ENCODE measurements around the gene SPOCK2.

Gene SPOCK2

GRCh38 chr10:72069751-72070526, 18.4 kb downstream of the SPOCK2 start:
- H3K9ac ChIP-seq (ENCODE audit: low read length in 2 of 2): no peak overlapping the region
- no peak overlapping the region for H3K27ac ChIP-seq (ENCODE audit: low read length)
- H3K4me1 ChIP-seq (ENCODE audit: control insufficient read depth, insufficient read depth, low read length): peaks cover 8% of the 10 kb centered on the region
- H3K4me3 ChIP-seq (ENCODE audit: low read length in 2 of 2): no peak overlapping the region
- no peaks in the 10 kb centered on the region for H3K36me3 ChIP-seq (ENCODE audit: control insufficient read depth in 2 of 2, insufficient read depth in 2 of 2, low read length in 2 of 2)
- H3K9me3 ChIP-seq (ENCODE audit: control insufficient read depth in 2 of 2, low read length in 2 of 2): no peaks in the 10 kb centered on the region
- H3K27me3 ChIP-seq (ENCODE audit: control insufficient read depth in 1 of 2, insufficient read depth in 2 of 2, low read length in 2 of 2): no peaks in the 10 kb centered on the region

- no peaks in the 10 kb centered on the region for H3K9me3 ChIP-seq (ENCODE audit: control insufficient read depth in 2 of 2, low read length in 2 of 2)
- no peak overlapping the region for H3K27ac ChIP-seq (ENCODE audit: low read length)
- peaks cover 8% of the 10 kb centered on the region for H3K4me1 ChIP-seq (ENCODE audit: control insufficient read depth, insufficient read depth, low read length)
- no peak overlapping the region for H3K9ac ChIP-seq (ENCODE audit: low read length in 2 of 2)
- no peaks in the 10 kb centered on the region for H3K27me3 ChIP-seq (ENCODE audit: control insufficient read depth in 1 of 2, insufficient read depth in 2 of 2, low read length in 2 of 2)
- no peaks in the 10 kb centered on the region for H3K36me3 ChIP-seq (ENCODE audit: control insufficient read depth in 2 of 2, insufficient read depth in 2 of 2, low read length in 2 of 2)
- no peak overlapping the region for H3K4me3 ChIP-seq (ENCODE audit: low read length in 2 of 2)
These were observed 19.4 kb downstream of the SPOCK2 start for GRCh38 chr10:72068901-72069446.

- no peaks in the 10 kb centered on the region for H3K27me3 ChIP-seq (ENCODE audit: control insufficient read depth in 1 of 2, insufficient read depth in 2 of 2, low read length in 2 of 2)
These were observed 20.1 kb downstream of the SPOCK2 start for GRCh38 chr10:72068126-72068765.

GRCh38 chr10:72067463-72068125, 20.8 kb downstream of the SPOCK2 start:
- H3K9ac ChIP-seq (ENCODE audit: low read length in 2 of 2): no peak overlapping the region
- no peak overlapping the region for H3K27ac ChIP-seq (ENCODE audit: low read length)
- H3K27me3 ChIP-seq (ENCODE audit: control insufficient read depth in 1 of 2, insufficient read depth in 2 of 2, low read length in 2 of 2): no peaks in the 10 kb centered on the region
- H3K4me3 ChIP-seq (ENCODE audit: low read length in 2 of 2): no peak overlapping the region
- peaks cover 8% of the 10 kb centered on the region for H3K4me1 ChIP-seq (ENCODE audit: control insufficient read depth, insufficient read depth, low read length)
- H3K9me3 ChIP-seq (ENCODE audit: control insufficient read depth in 2 of 2, low read length in 2 of 2): no peaks in the 10 kb centered on the region
- no peaks in the 10 kb centered on the region for H3K36me3 ChIP-seq (ENCODE audit: control insufficient read depth in 2 of 2, insufficient read depth in 2 of 2, low read length in 2 of 2)

More at GRCh38 chr10:72068126-72068765, 20.1 kb downstream of the SPOCK2 start:
- Histone ChIP-seq H3K27ac (ENCODE audit: low read length) (no peak overlapping the region), H3K9ac (ENCODE audit: low read length in 2 of 2) (no peak overlapping the region), H3K4me1 (ENCODE audit: control insufficient read depth, insufficient read depth, low read length) (peaks cover 8% of the 10 kb centered on the region), H3K36me3 (ENCODE audit: control insufficient read depth in 2 of 2, insufficient read depth in 2 of 2, low read length in 2 of 2) (no peaks in the 10 kb centered on the region), H3K9me3 (ENCODE audit: control insufficient read depth in 2 of 2, low read length in 2 of 2) (no peaks in the 10 kb centered on the region), H3K4me3 (ENCODE audit: low read length in 2 of 2) (no peak overlapping the region)

GRCh38 chr10:72066318-72067284, 21.8 kb downstream of the SPOCK2 start:
- Histone ChIP-seq H3K4me3 (ENCODE audit: low read length in 2 of 2) (no peak overlapping the region), H3K36me3 (ENCODE audit: control insufficient read depth in 2 of 2, insufficient read depth in 2 of 2, low read length in 2 of 2) (no peaks in the 10 kb centered on the region), H3K4me1 (ENCODE audit: control insufficient read depth, insufficient read depth, low read length) (peaks cover 8% of the 10 kb centered on the region), H3K9me3 (ENCODE audit: control insufficient read depth in 2 of 2, low read length in 2 of 2) (no peaks in the 10 kb centered on the region), H3K27me3 (ENCODE audit: control insufficient read depth in 1 of 2, insufficient read depth in 2 of 2, low read length in 2 of 2) (no peaks in the 10 kb centered on the region), H3K9ac (ENCODE audit: low read length in 2 of 2) (no peak overlapping the region), H3K27ac (ENCODE audit: low read length) (no peak overlapping the region)

- Histone ChIP-seq H3K4me3 (ENCODE audit: low read length in 2 of 2) (no peak overlapping the region), H3K27me3 (ENCODE audit: control insufficient read depth in 1 of 2, insufficient read depth in 2 of 2, low read length in 2 of 2) (no peaks in the 10 kb centered on the region), H3K36me3 (ENCODE audit: control insufficient read depth in 2 of 2, insufficient read depth in 2 of 2, low read length in 2 of 2) (no peaks in the 10 kb centered on the region), H3K9ac (ENCODE audit: low read length in 2 of 2) (no peak overlapping the region), H3K27ac (ENCODE audit: low read length) (no peak overlapping the region), H3K4me1 (ENCODE audit: control insufficient read depth, insufficient read depth, low read length) (peaks cover 8% of the 10 kb centered on the region), H3K9me3 (ENCODE audit: control insufficient read depth in 2 of 2, low read length in 2 of 2) (no peaks in the 10 kb centered on the region)
These were observed 22.8 kb downstream of the SPOCK2 start for GRCh38 chr10:72065439-72066025.

GRCh38 chr10:72063703-72064391, 24.5 kb downstream of the SPOCK2 start:
- Histone ChIP-seq H3K4me3 (ENCODE audit: low read length in 2 of 2) (no peak overlapping the region), H3K4me1 (ENCODE audit: control insufficient read depth, insufficient read depth, low read length) (peaks cover 8% of the 10 kb centered on the region), H3K27ac (ENCODE audit: low read length) (no peak overlapping the region), H3K27me3 (ENCODE audit: control insufficient read depth in 1 of 2, insufficient read depth in 2 of 2, low read length in 2 of 2) (no peaks in the 10 kb centered on the region), H3K9ac (ENCODE audit: low read length in 2 of 2) (no peak overlapping the region), H3K9me3 (ENCODE audit: control insufficient read depth in 2 of 2, low read length in 2 of 2) (no peaks in the 10 kb centered on the region), H3K36me3 (ENCODE audit: control insufficient read depth in 2 of 2, insufficient read depth in 2 of 2, low read length in 2 of 2) (no peaks in the 10 kb centered on the region)

GRCh38 chr10:72062832-72063702, 25.3 kb downstream of the SPOCK2 start:
- Histone ChIP-seq H3K27ac (ENCODE audit: low read length) (no peak overlapping the region), H3K9me3 (ENCODE audit: control insufficient read depth in 2 of 2, low read length in 2 of 2) (no peaks in the 10 kb centered on the region), H3K27me3 (ENCODE audit: control insufficient read depth in 1 of 2, insufficient read depth in 2 of 2, low read length in 2 of 2) (no peaks in the 10 kb centered on the region), H3K36me3 (ENCODE audit: control insufficient read depth in 2 of 2, insufficient read depth in 2 of 2, low read length in 2 of 2) (no peaks in the 10 kb centered on the region), H3K4me1 (ENCODE audit: control insufficient read depth, insufficient read depth, low read length) (peaks cover 8% of the 10 kb centered on the region), H3K4me3 (ENCODE audit: low read length in 2 of 2) (no peak overlapping the region), H3K9ac (ENCODE audit: low read length in 2 of 2) (no peak overlapping the region)

GRCh38 chr10:72062382-72062781, 26.0 kb downstream of the SPOCK2 start:
- Histone ChIP-seq H3K9me3 (ENCODE audit: control insufficient read depth in 2 of 2, low read length in 2 of 2) (no peaks in the 10 kb centered on the region), H3K27me3 (ENCODE audit: control insufficient read depth in 1 of 2, insufficient read depth in 2 of 2, low read length in 2 of 2) (no peaks in the 10 kb centered on the region), H3K36me3 (ENCODE audit: control insufficient read depth in 2 of 2, insufficient read depth in 2 of 2, low read length in 2 of 2) (no peaks in the 10 kb centered on the region), H3K9ac (ENCODE audit: low read length in 2 of 2) (no peak overlapping the region), H3K27ac (ENCODE audit: low read length) (no peak overlapping the region), H3K4me1 (ENCODE audit: control insufficient read depth, insufficient read depth, low read length) (peaks cover under 1% of the 10 kb centered on the region), H3K4me3 (ENCODE audit: low read length in 2 of 2) (no peak overlapping the region)
